HEK293 (cell line): ENCODE results near the gene ABCG4.

Source experiments
- BCL11A ChIP-seq: fragments of 450-650 bp; formaldehyde crosslinking; IDR thresholded peaks from 2 replicates; pipeline ENCODE4 v1.5.1; 2016; ENCODE audit warnings: low read depth, missing biosample characterization, missing genetic modification characterization
- EGR2 ChIP-seq: fragments of 450-650 bp; formaldehyde crosslinking; IDR thresholded peaks from 2 replicates; pipeline ENCODE4 v1.5.1; 2016; ENCODE audit warnings: low read depth, missing biosample characterization, missing genetic modification characterization
- GLIS2 ChIP-seq: fragments of 450-650 bp; formaldehyde crosslinking; IDR thresholded peaks from 2 replicates; pipeline ENCODE4 v1.5.1; 2016; ENCODE audit warnings: missing biosample characterization, missing genetic modification characterization
- HOXA7 ChIP-seq: sonication (generic); formaldehyde crosslinking; IDR thresholded peaks from 2 replicates; pipeline ENCODE4 v1.8.1; 2022; ENCODE audit warnings: missing genetic modification reagents, borderline replicate concordance
- INSM2 ChIP-seq: fragments of 450-650 bp; formaldehyde crosslinking; IDR thresholded peaks from 2 replicates; pipeline ENCODE4 v1.5.1; 2016; ENCODE audit warnings: missing biosample characterization, missing genetic modification characterization
- KLF10 ChIP-seq: fragments of 450-650 bp; IDR thresholded peaks from 2 replicates; pipeline ENCODE4 v1.5.1; 2018; ENCODE audit warnings: missing biosample characterization, mild to moderate bottlenecking, missing genetic modification characterization
- PRDM1 ChIP-seq: fragments of 450-650 bp; formaldehyde crosslinking; IDR thresholded peaks from 2 replicates; pipeline ENCODE4; 2016; ENCODE audit warnings: missing biosample characterization, missing genetic modification characterization
- REPIN1 ChIP-seq: fragments of 450-650 bp; formaldehyde crosslinking; IDR thresholded peaks from 2 replicates; pipeline ENCODE4 v1.5.1; 2017; ENCODE audit warnings: missing biosample characterization, missing genetic modification characterization, low read depth
- SCRT1 ChIP-seq: fragments of 450-650 bp; formaldehyde crosslinking; IDR thresholded peaks from 2 replicates; pipeline ENCODE4 v1.5.1; 2016; ENCODE audit warnings: missing biosample characterization, missing genetic modification characterization, borderline replicate concordance
- ZBTB17 ChIP-seq: fragments of 450-650 bp; formaldehyde crosslinking; IDR thresholded peaks from 2 replicates; pipeline ENCODE4 v1.5.1; 2016; ENCODE audit warnings: missing biosample characterization, missing genetic modification characterization
- ZBTB20 ChIP-seq: fragments of 450-650 bp; formaldehyde crosslinking; IDR thresholded peaks from 2 replicates; pipeline ENCODE4 v1.5.1; 2016; ENCODE audit warnings: missing biosample characterization, missing genetic modification characterization
- ZFP3 ChIP-seq: fragments of 450-650 bp; formaldehyde crosslinking; IDR thresholded peaks from 2 replicates; pipeline ENCODE4 v1.5.1; 2016; ENCODE audit warnings: low read depth, missing biosample characterization, missing genetic modification characterization
- ZFP41 ChIP-seq: fragments of 450-650 bp; formaldehyde crosslinking; IDR thresholded peaks from 2 replicates; pipeline ENCODE4 v1.5.1; 2016; ENCODE audit warnings: missing biosample characterization, missing genetic modification characterization, borderline replicate concordance
- ZFP69B ChIP-seq: fragments of 450-650 bp; formaldehyde crosslinking; IDR thresholded peaks from 2 replicates; pipeline ENCODE4 v1.5.1; 2016; ENCODE audit warnings: missing biosample characterization, missing genetic modification characterization
- ZNF10 ChIP-seq: fragments of 450-650 bp; formaldehyde crosslinking; IDR thresholded peaks from 2 replicates; pipeline ENCODE4 v1.5.1; 2017; ENCODE audit warnings: missing biosample characterization, missing genetic modification characterization
- ZNF114 ChIP-seq: fragments of 450-650 bp; formaldehyde crosslinking; IDR thresholded peaks from 2 replicates; pipeline ENCODE4 v1.5.0; 2017; ENCODE audit warnings: missing biosample characterization, missing genetic modification characterization
- ZNF16 ChIP-seq: fragments of 450-650 bp; formaldehyde crosslinking; IDR thresholded peaks from 2 replicates; pipeline ENCODE4 v1.5.1; 2016; ENCODE audit warnings: low read depth, missing biosample characterization, missing genetic modification characterization
- ZNF221 ChIP-seq: fragments of 450-650 bp; formaldehyde crosslinking; IDR thresholded peaks from 2 replicates; pipeline ENCODE4 v1.5.1; 2017; ENCODE audit warnings: missing biosample characterization, missing genetic modification characterization, borderline replicate concordance
- ZNF223 ChIP-seq: fragments of 450-650 bp; formaldehyde crosslinking; IDR thresholded peaks from 2 replicates; pipeline ENCODE4 v1.5.1; 2016; ENCODE audit warnings: missing biosample characterization, missing genetic modification characterization
- ZNF23 ChIP-seq: fragments of 450-650 bp; formaldehyde crosslinking; IDR thresholded peaks from 2 replicates; pipeline ENCODE4 v1.5.1; 2016; ENCODE audit warnings: missing biosample characterization, missing genetic modification characterization, borderline replicate concordance
- ZNF274 ChIP-seq, 2 experiments: fragments of 200-500 bp in 1 of 2; fragments of 450-650 bp in 1 of 2; sonication (Bioruptor generic) in 1 of 2; formaldehyde crosslinking in 1 of 2; IDR thresholded peaks; 2 replicates each; pipeline versions ENCODE4 v1.5.1 to v1.6.1; 2014 to 2016; ENCODE audit warnings: borderline replicate concordance in 1 of 2, inconsistent platforms in 1 of 2, low read length in 1 of 2, missing biosample characterization in 1 of 2, missing genetic modification characterization in 1 of 2
- ZNF404 ChIP-seq: fragments of 450-650 bp; formaldehyde crosslinking; IDR thresholded peaks from 2 replicates; pipeline ENCODE4 v1.5.1; 2017; ENCODE audit warnings: missing biosample characterization, missing genetic modification characterization
- ZNF48 ChIP-seq: fragments of 450-650 bp; formaldehyde crosslinking; IDR thresholded peaks from 2 replicates; pipeline ENCODE4 v1.5.1; 2016; ENCODE audit warnings: missing biosample characterization, missing genetic modification characterization
- ZNF510 ChIP-seq: fragments of 450-650 bp; formaldehyde crosslinking; IDR thresholded peaks from 2 replicates; pipeline ENCODE4 v1.5.1; 2018; ENCODE audit warnings: mild to moderate bottlenecking, missing genetic modification characterization, missing biosample characterization; ENCODE audit not compliant: insufficient replicate concordance
- ZNF514 ChIP-seq: fragments of 450-650 bp; formaldehyde crosslinking; IDR thresholded peaks from 2 replicates; pipeline ENCODE4 v1.5.1; 2016; ENCODE audit warnings: missing biosample characterization, missing genetic modification characterization
- ZNF585B ChIP-seq: fragments of 450-650 bp; formaldehyde crosslinking; IDR thresholded peaks from 2 replicates; pipeline ENCODE4 v1.5.1; 2016; ENCODE audit warnings: missing biosample characterization, missing genetic modification characterization
- ZNF621 ChIP-seq: fragments of 450-650 bp; formaldehyde crosslinking; IDR thresholded peaks from 2 replicates; pipeline ENCODE4 v1.5.1; 2017; ENCODE audit warnings: missing biosample characterization, missing genetic modification characterization
- ZNF624 ChIP-seq: fragments of 450-650 bp; formaldehyde crosslinking; IDR thresholded peaks from 2 replicates; pipeline ENCODE4 v1.5.1; 2017; ENCODE audit warnings: missing biosample characterization, missing genetic modification characterization
- ZNF629 ChIP-seq: fragments of 450-650 bp; formaldehyde crosslinking; IDR thresholded peaks from 2 replicates; pipeline ENCODE4 v1.5.1; 2017; ENCODE audit warnings: missing biosample characterization, missing genetic modification characterization
- ZNF654 ChIP-seq: fragments of 450-650 bp; formaldehyde crosslinking; IDR thresholded peaks from 2 replicates; pipeline ENCODE4 v1.5.1; 2016; ENCODE audit warnings: low read depth, missing biosample characterization, missing genetic modification characterization
- ZNF660 ChIP-seq: fragments of 450-650 bp; IDR thresholded peaks from 2 replicates; pipeline ENCODE4 v1.5.1; 2018; ENCODE audit warnings: missing biosample characterization, mild to moderate bottlenecking, missing genetic modification characterization
- ZNF776 ChIP-seq: fragments of 450-650 bp; formaldehyde crosslinking; IDR thresholded peaks from 2 replicates; pipeline ENCODE4 v1.5.0; 2017; ENCODE audit warnings: missing biosample characterization, missing genetic modification characterization, borderline replicate concordance
- ZNF777 ChIP-seq: fragments of 450-650 bp; formaldehyde crosslinking; IDR thresholded peaks from 2 replicates; pipeline ENCODE4 v1.5.1; 2017; ENCODE audit warnings: missing biosample characterization, missing genetic modification characterization, borderline replicate concordance
- ZSCAN30 ChIP-seq: fragments of 450-650 bp; IDR thresholded peaks from 2 replicates; pipeline ENCODE4 v1.5.1; 2018; ENCODE audit warnings: missing biosample characterization, mild to moderate bottlenecking, missing genetic modification characterization, moderate library complexity
- TF ChIP-seq, protein P1 (sequence below): fragments of 450-650 bp; formaldehyde crosslinking; IDR thresholded peaks from 2 replicates; pipeline ENCODE4 v1.5.1; 2017; ENCODE audit warnings: missing biosample characterization, missing genetic modification characterization
- TF ChIP-seq, protein P2 (sequence below): fragments of 450-650 bp; formaldehyde crosslinking; IDR thresholded peaks from 2 replicates; pipeline ENCODE4 v1.5.1; 2016; ENCODE audit warnings: missing biosample characterization, missing genetic modification characterization
- TF ChIP-seq, protein P3 (sequence below): fragments of 450-650 bp; formaldehyde crosslinking; IDR thresholded peaks from 2 replicates; pipeline ENCODE4 v1.5.1; 2016; ENCODE audit warnings: missing biosample characterization, missing genetic modification characterization

Gene ABCG4

DNA sequence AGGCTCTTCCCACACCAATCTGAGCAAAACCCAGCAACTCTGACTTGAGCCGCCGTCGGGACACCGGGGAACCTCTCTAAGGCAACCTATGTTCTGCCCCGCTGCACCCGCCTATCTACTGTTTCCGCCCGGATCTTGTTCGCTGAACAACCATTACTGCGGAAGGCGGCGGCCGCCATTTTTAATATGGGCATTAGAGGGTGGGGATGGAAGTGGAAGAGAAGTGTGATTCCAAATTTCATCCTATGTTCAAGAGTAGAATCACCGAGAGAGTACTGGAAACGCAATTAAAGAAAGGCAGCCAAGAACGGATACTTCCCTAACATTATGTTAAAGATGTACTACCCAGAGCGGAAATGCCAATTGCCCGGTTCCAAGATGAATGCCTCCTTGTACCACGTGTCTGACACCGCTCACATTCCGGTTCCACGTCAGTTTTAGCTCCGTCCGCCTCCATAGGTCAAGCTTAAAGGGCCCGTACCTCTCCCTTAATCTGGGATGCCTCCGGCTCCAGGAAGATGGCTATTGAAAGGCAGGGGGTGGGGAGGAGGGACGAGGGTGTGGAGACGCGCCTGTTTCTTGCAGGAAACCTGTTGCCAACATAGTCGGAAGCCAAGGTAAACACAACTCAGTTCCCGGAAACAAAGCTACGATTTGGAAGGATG, 47.0 kb upstream of the ABCG4 start, which contains the start of gene DPAGT1 (continued):
- TF ChIP-seq INSM2 (tag by site-specific recombination) = peak; percentile 64; the same call in 1 of the 2 replicates
- no peak for TF ChIP-seq ZFP3 (tag by site-specific recombination)
- TF ChIP-seq BCL11A (tag by site-specific recombination) = 0 out of 2 replicates have a peak, but pooled peaks have one; percentile 36
- no peak for TF ChIP-seq ZNF621 (tag by site-specific recombination)
- TF ChIP-seq, protein P1, sequence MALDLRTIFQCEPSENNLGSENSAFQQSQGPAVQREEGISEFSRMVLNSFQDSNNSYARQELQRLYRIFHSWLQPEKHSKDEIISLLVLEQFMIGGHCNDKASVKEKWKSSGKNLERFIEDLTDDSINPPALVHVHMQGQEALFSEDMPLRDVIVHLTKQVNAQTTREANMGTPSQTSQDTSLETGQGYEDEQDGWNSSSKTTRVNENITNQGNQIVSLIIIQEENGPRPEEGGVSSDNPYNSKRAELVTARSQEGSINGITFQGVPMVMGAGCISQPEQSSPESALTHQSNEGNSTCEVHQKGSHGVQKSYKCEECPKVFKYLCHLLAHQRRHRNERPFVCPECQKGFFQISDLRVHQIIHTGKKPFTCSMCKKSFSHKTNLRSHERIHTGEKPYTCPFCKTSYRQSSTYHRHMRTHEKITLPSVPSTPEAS (tag by site-specific recombination) = no peak
- no peak for TF ChIP-seq ZNF776
- peak; percentile 4; the same call in 1 of the 2 replicates for TF ChIP-seq ZSCAN30 (tag by site-specific recombination)
- TF ChIP-seq ZNF624 (tag by site-specific recombination) = no peak
- TF ChIP-seq ZNF629 = peak; percentile 79
- no peak for TF ChIP-seq REPIN1 (tag by site-specific recombination)
- TF ChIP-seq ZFP69B (tag by site-specific recombination) = no peak
- no peak for TF ChIP-seq ZNF223 (tag by site-specific recombination)
- TF ChIP-seq ZNF114 (tag by site-specific recombination) = no peak
- TF ChIP-seq PRDM1 (tag by site-specific recombination) = no peak
- peak; percentile 49 for TF ChIP-seq ZNF660 (tag by site-specific recombination)
- TF ChIP-seq, protein P2, sequence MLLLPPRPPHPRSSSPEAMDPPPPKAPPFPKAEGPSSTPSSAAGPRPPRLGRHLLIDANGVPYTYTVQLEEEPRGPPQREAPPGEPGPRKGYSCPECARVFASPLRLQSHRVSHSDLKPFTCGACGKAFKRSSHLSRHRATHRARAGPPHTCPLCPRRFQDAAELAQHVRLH (tag by site-specific recombination) = peak; percentile 94
- peak; percentile 51; the same call in 1 of the 2 replicates for TF ChIP-seq ZBTB20 (tag by site-specific recombination)
- TF ChIP-seq ZNF274 (IDR thresholded peaks at IDR 0.05; ENCODE audit: low read length) = no peak
- no peak for TF ChIP-seq ZNF274 (tag by site-specific recombination; IDR thresholded peaks at IDR 0.05; ENCODE audit: borderline replicate concordance)
- peak; percentile 69 for TF ChIP-seq KLF10
- no peak for TF ChIP-seq ZNF514
- no peak for TF ChIP-seq ZNF221 (tag by site-specific recombination)
- TF ChIP-seq GLIS2 (tag by site-specific recombination) = no peak
- TF ChIP-seq HOXA7 (CRISPR knock-in tag) = no peak
- no peak for TF ChIP-seq ZNF510 (tag by site-specific recombination)
- no peak for TF ChIP-seq ZNF48 (tag by site-specific recombination)
- TF ChIP-seq, protein P3, sequence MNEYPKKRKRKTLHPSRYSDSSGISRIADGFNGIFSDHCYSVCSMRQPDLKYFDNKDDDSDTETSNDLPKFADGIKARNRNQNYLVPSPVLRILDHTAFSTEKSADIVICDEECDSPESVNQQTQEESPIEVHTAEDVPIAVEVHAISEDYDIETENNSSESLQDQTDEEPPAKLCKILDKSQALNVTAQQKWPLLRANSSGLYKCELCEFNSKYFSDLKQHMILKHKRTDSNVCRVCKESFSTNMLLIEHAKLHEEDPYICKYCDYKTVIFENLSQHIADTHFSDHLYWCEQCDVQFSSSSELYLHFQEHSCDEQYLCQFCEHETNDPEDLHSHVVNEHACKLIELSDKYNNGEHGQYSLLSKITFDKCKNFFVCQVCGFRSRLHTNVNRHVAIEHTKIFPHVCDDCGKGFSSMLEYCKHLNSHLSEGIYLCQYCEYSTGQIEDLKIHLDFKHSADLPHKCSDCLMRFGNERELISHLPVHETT (tag by site-specific recombination) = peak; percentile 92
- peak; percentile 84 for TF ChIP-seq ZBTB17 (tag by site-specific recombination)
- no peak for TF ChIP-seq ZNF654 (tag by site-specific recombination)
- TF ChIP-seq ZNF23 = no peak
- no peak for TF ChIP-seq ZNF10 (tag by site-specific recombination)
- TF ChIP-seq SCRT1 (tag by site-specific recombination) = peak; percentile 93
- no peak for TF ChIP-seq ZFP41 (tag by site-specific recombination)
- no peak; the same call in 1 of the 2 replicates for TF ChIP-seq ZNF777
- TF ChIP-seq ZNF16 = no peak
- no peak for TF ChIP-seq ZNF404
- no peak for TF ChIP-seq ZNF585B (tag by site-specific recombination)
- TF ChIP-seq EGR2 (tag by site-specific recombination) = peak; percentile 59; the same call in 1 of the 2 replicates
